ENCODE measurements around the gene C9orf72. TPM values are rescaled to one million over a fixed set of nuclear protein-coding genes. Genes with fewer than 3 reads are reported as not detected.

The C9orf72 gene
- total RNA-seq, 1 experiment from 2014 or later = 8.0 TPM

DNA sequence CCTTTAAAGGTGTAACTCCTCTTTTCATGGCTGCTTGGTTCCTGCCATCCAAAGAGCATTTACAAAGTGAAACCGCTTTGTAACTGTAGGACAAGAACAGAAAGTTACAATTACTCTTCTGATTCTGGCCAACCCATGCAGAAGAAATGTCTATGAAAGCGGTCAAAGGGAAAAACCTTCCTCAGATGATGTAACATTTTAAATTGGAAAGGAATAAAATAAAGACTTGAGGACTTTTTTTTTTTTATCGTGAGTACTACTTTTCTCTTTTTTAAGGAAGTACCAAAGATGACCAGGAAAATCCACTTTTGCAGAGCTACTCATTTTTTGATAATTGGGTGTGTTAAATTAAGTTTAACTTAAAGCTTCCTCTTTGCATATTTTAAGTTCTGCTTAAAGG is 13.0 kb upstream of the C9orf72 start:
- intact Hi-C loops (cut with micrococcal nuclease; ENCODE audit: unreplicated experiment) = no loop called here
- H3K36me3 Mint-ChIP-seq (ENCODE audit: insufficient read depth, unreplicated experiment) = no peaks in the 10 kb centered on the region
- no peak overlapping the region for H3K27ac Mint-ChIP-seq (ENCODE audit: unreplicated experiment)
- no TSS peak for BruUV-seq (replicated peaks)
- no peak for DNase-seq
- no peaks in the 10 kb centered on the region for H3K27me3 Mint-ChIP-seq (ENCODE audit: unreplicated experiment)
- H3K9me3 Mint-ChIP-seq (ENCODE audit: low read depth, unreplicated experiment) = peaks cover 4% of the 10 kb centered on the region
- H3K4me1 Mint-ChIP-seq (ENCODE audit: low read depth, unreplicated experiment) = no peaks in the 10 kb centered on the region
- TF ChIP-seq, protein P1, sequence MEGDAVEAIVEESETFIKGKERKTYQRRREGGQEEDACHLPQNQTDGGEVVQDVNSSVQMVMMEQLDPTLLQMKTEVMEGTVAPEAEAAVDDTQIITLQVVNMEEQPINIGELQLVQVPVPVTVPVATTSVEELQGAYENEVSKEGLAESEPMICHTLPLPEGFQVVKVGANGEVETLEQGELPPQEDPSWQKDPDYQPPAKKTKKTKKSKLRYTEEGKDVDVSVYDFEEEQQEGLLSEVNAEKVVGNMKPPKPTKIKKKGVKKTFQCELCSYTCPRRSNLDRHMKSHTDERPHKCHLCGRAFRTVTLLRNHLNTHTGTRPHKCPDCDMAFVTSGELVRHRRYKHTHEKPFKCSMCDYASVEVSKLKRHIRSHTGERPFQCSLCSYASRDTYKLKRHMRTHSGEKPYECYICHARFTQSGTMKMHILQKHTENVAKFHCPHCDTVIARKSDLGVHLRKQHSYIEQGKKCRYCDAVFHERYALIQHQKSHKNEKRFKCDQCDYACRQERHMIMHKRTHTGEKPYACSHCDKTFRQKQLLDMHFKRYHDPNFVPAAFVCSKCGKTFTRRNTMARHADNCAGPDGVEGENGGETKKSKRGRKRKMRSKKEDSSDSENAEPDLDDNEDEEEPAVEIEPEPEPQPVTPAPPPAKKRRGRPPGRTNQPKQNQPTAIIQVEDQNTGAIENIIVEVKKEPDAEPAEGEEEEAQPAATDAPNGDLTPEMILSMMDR (IDR thresholded peaks at IDR 0.05; ENCODE audit: unreplicated experiment) = no peak
- CTCF ChIA-PET = no interaction called here
- no peak overlapping the region for H3K4me3 Mint-ChIP-seq (ENCODE audit: low read depth, unreplicated experiment)

DNA sequence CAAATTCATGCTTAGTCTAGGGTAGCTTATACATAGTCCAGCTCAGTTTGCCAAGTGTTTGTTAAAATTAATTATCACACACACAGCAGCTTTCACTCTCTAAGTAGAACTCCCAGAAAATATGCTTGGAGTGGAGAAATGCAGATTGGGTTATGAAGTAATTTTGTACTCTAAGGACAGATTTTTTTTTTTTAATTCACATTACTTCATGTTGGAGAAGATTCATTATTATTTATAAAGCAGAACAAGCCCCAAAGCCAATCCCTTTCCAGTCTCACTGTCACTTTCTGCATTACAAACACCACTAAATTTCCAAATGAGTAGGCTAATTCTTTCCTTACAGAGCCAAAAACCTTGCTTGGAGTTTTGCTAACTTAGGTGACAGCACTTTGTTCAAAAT is 11.7 kb upstream of the C9orf72 start:
- DNase-seq = no peak
- TF ChIP-seq, protein P1 (IDR thresholded peaks at IDR 0.05; ENCODE audit: unreplicated experiment) = no peak
- Mint-ChIP-seq H3K27ac (ENCODE audit: unreplicated experiment) (no peak overlapping the region), H3K27me3 (ENCODE audit: unreplicated experiment) (no peaks in the 10 kb centered on the region), H3K4me3 (ENCODE audit: low read depth, unreplicated experiment) (no peak overlapping the region), H3K36me3 (ENCODE audit: insufficient read depth, unreplicated experiment) (no peaks in the 10 kb centered on the region), H3K9me3 (ENCODE audit: low read depth, unreplicated experiment) (no peaks in the 10 kb centered on the region), H3K4me1 (ENCODE audit: low read depth, unreplicated experiment) (no peaks in the 10 kb centered on the region)
- CTCF ChIA-PET = no interaction called here
- intact Hi-C loops (cut with micrococcal nuclease; ENCODE audit: unreplicated experiment) = no loop called here
- BruUV-seq (replicated peaks) = no TSS peak

DNA sequence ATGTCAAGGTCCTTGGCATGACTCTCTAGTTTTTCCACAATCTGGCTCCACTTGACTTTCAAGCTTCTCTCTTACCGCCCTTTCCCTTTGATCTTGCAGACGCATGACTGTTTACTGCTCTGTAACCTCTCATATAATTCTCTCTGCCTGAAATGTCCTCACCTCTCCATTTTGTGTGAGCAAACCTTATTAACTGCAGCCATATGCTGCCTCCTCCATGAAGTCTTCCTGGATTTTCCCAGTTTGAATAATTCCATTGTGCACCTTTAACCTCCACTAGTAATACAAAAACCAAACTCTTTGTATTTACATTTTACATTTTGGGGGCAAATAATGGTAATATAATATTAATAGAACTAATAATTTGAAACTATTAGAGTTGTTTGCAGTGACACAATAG is 9.5 kb upstream of the C9orf72 start:
- peaks cover 7% of the 10 kb centered on the region for H3K9me3 Mint-ChIP-seq (ENCODE audit: low read depth, unreplicated experiment)
- H3K27ac Mint-ChIP-seq (ENCODE audit: unreplicated experiment) = no peak overlapping the region
- H3K4me3 Mint-ChIP-seq (ENCODE audit: low read depth, unreplicated experiment) = no peak overlapping the region
- CTCF ChIA-PET = no interaction called here
- DNase-seq = no peak
- no TSS peak for BruUV-seq (replicated peaks)
- H3K36me3 Mint-ChIP-seq (ENCODE audit: insufficient read depth, unreplicated experiment) = no peaks in the 10 kb centered on the region
- TF ChIP-seq, protein P1 (IDR thresholded peaks at IDR 0.05; ENCODE audit: unreplicated experiment) = no peak
- no peaks in the 10 kb centered on the region for H3K4me1 Mint-ChIP-seq (ENCODE audit: low read depth, unreplicated experiment)
- no peaks in the 10 kb centered on the region for H3K27me3 Mint-ChIP-seq (ENCODE audit: unreplicated experiment)
- intact Hi-C loops (cut with micrococcal nuclease; ENCODE audit: unreplicated experiment) = no loop called here

DNA sequence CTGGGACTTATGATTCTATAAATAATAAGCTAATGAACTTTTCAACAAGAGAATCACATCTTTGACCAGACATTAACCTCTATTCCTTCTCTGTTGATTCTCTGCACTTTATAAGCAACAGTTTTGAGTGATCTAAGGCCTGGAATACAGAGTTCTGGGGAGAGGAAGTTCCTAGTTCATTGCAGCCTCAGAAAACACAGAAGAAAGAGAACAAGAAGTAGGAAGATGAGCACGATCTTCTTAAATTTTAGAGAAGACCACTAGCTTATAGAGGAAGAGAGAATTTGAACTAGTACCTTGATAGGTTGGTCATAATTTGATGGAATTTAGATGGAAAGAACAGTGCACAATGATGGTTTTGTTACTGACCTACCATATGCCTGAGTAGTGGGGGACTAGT is 8.5 kb upstream of the C9orf72 start:
- no peak for DNase-seq
- TF ChIP-seq, protein P1 (IDR thresholded peaks at IDR 0.05; ENCODE audit: unreplicated experiment) = no peak
- H3K27ac Mint-ChIP-seq (ENCODE audit: unreplicated experiment) = no peak overlapping the region
- intact Hi-C loops (cut with micrococcal nuclease; ENCODE audit: unreplicated experiment) = no loop called here
- no peaks in the 10 kb centered on the region for H3K27me3 Mint-ChIP-seq (ENCODE audit: unreplicated experiment)
- CTCF ChIA-PET = no interaction called here
- H3K9me3 Mint-ChIP-seq (ENCODE audit: low read depth, unreplicated experiment) = peaks cover 7% of the 10 kb centered on the region
- no peak overlapping the region for H3K4me3 Mint-ChIP-seq (ENCODE audit: low read depth, unreplicated experiment)
- no TSS peak for BruUV-seq (replicated peaks)
- no peaks in the 10 kb centered on the region for H3K36me3 Mint-ChIP-seq (ENCODE audit: insufficient read depth, unreplicated experiment)
- H3K4me1 Mint-ChIP-seq (ENCODE audit: low read depth, unreplicated experiment) = no peaks in the 10 kb centered on the region
